BJ (cell line): ENCODE data around the gene PKN3. TPM values are rescaled to one million over a fixed set of nuclear protein-coding genes. Genes with fewer than 3 reads are reported as not detected.

ENCODE experiments used
- CTCF ChIA-PET: fragments of 350-600 bp; formaldehyde crosslinking; extraction: SDS; loops from one replicate; lab custom pipeline; 2021; ENCODE audit warnings: antibody characterized with exemption, inconsistent platforms; lab: Yijun Ruan, JAX
- POLR2A ChIA-PET: fragments of 300-600 bp; sonication (Branson Sonifier 250); formaldehyde crosslinking; extraction: SDS; loops from one replicate; lab custom pipeline; 2021; ENCODE audit warnings: antibody characterized with exemption; lab: Charles Lee
- DNase-seq: peaks from one replicate; pipeline ENCODE4 v3.0.0-alpha.2; 2011; ENCODE audit warnings: low read depth
- H3K27me3 ChIP-seq: 2 replicates; pipeline ENCODE4 v1.6.0; 2011; ENCODE audit warnings: low read length; ENCODE audit not compliant: control insufficient read depth, insufficient read depth
- H3K36me3 ChIP-seq: 2 replicates; pipeline ENCODE4 v1.5.1; 2011; ENCODE audit warnings: low read length; ENCODE audit not compliant: control insufficient read depth, insufficient read depth
- H3K4me3 ChIP-seq: 2 replicates; pipeline ENCODE4 v1.5.1; 2011; ENCODE audit warnings: low read depth, mild to moderate bottlenecking, control low read depth, low read length
- polyA plus RNA-seq: library from polyadenylated mRNA; depleted of rRNA; stranded (reverse); fragments of >200 nt; gene quantifications from 2 replicates; pipeline ENCODE4 v1.2.3, GENCODE V29; 2011
- TF ChIP-seq, protein P1 (sequence below): IDR thresholded peaks from 2 replicates; pipeline ENCODE4 v1.5.1; 2011; ENCODE audit warnings: low read depth, mild to moderate bottlenecking, control low read depth, inconsistent platforms, low read length, moderate library complexity; ENCODE audit not compliant: insufficient read depth

Gene PKN3
- polyA plus RNA-seq, 1 experiment, result 3.4 TPM

GRCh38 chr9:128718047-128718446, 15.7 kb downstream of the PKN3 start:
- no peak overlapping the region for H3K4me3 ChIP-seq
- H3K27me3 ChIP-seq, result no peaks in the 10 kb centered on the region
- DNase-seq, result no peak
- POLR2A ChIA-PET, result no interaction called here
- TF ChIP-seq, protein P1, sequence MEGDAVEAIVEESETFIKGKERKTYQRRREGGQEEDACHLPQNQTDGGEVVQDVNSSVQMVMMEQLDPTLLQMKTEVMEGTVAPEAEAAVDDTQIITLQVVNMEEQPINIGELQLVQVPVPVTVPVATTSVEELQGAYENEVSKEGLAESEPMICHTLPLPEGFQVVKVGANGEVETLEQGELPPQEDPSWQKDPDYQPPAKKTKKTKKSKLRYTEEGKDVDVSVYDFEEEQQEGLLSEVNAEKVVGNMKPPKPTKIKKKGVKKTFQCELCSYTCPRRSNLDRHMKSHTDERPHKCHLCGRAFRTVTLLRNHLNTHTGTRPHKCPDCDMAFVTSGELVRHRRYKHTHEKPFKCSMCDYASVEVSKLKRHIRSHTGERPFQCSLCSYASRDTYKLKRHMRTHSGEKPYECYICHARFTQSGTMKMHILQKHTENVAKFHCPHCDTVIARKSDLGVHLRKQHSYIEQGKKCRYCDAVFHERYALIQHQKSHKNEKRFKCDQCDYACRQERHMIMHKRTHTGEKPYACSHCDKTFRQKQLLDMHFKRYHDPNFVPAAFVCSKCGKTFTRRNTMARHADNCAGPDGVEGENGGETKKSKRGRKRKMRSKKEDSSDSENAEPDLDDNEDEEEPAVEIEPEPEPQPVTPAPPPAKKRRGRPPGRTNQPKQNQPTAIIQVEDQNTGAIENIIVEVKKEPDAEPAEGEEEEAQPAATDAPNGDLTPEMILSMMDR, result no peak
- peaks cover 3% of the 10 kb centered on the region for H3K36me3 ChIP-seq
- CTCF ChIA-PET, result interaction anchor here (0.7 kb wide), 1 partner anchor 13 kb away, joined by 4 read pairs; no protein-coding TSS in a partner anchor

DNA sequence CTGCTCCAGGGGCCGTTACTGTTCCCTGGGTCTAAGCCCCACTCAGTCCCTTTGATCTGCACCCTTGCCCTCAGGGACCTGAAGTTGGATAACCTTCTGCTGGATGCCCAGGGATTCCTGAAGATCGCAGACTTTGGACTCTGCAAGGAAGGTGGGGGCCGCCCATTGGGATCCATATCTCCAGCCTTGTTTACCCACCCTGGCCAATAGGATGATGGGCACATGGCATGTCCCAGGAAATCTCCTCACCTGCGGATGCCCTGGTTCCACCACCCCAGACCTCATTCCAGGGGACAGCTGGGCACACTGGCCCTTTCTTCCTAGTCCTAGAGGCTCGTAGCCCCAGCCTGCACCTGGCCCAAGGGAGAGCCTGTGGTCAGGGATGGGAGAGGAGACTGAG, 16.2 kb downstream of the PKN3 start:
- Histone ChIP-seq H3K27me3 (no peaks in the 10 kb centered on the region), H3K36me3 (peaks cover 2% of the 10 kb centered on the region), H3K4me3 (no peak overlapping the region)
- DNase-seq, result no peak
- POLR2A ChIA-PET, result no interaction called here
- TF ChIP-seq, protein P1, result no peak
- CTCF ChIA-PET, result no interaction called here

GRCh38 chr9:128719919-128720605, 17.8 kb downstream of the PKN3 start:
- Histone ChIP-seq H3K36me3 (peaks cover 2% of the 10 kb centered on the region; the same call in 1 of the 2 replicates), H3K4me3 (no peak overlapping the region), H3K27me3 (no peaks in the 10 kb centered on the region)
- no peak for DNase-seq
- CTCF ChIA-PET, result interaction anchor here (0.6 to 2.0 kb wide), 3 partner anchors 8 to 25 kb away, joined by 3 to 7 read pairs (median 4); partner anchors contain the start of gene PKN3
- POLR2A ChIA-PET, result no interaction called here
- TF ChIP-seq, protein P1, result no peak

DNA sequence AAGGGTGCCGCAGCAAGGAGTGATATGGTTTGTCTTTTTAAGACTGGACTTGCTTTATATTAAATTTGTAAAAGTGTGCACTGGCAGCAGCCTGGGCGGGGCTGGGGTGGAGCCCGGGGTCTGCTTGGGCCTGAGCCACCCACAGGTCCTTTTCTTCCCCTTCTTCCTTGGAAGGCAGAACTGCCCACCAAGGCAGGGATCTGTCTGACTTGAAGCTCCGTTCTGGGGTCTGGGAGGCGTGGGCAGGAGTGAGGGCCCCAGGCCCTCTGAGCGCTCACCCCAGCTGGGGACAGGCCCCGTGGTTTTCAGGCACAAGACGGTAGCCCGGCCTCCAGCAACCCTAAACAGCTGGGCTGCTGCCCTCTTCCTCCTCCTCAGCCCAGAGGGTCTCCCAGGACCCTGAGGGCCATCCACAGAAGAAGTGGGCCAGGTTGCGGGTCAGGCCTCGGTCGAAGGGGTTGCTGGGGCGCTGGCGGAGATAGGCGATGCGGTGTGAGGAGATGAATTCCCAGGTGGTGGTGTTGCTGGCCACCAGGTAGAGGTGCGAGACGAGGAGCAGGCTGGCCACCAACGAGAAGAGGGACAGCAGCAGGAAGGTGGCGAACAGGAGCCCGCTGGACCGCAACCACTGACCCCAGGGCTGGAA, 18.7 kb downstream of the PKN3 start:
- TF ChIP-seq, protein P1, result no peak
- peaks cover 2% of the 10 kb centered on the region; the same call in 1 of the 2 replicates for H3K36me3 ChIP-seq
- CTCF ChIA-PET, result interaction anchor here (2.0 kb wide), 1 partner anchor 24 kb away, joined by 7 read pairs; no protein-coding TSS in a partner anchor
- POLR2A ChIA-PET, result no interaction called here
- H3K27me3 ChIP-seq, result no peaks in the 10 kb centered on the region
- DNase-seq, result no peak
- H3K4me3 ChIP-seq, result no peak overlapping the region

DNA sequence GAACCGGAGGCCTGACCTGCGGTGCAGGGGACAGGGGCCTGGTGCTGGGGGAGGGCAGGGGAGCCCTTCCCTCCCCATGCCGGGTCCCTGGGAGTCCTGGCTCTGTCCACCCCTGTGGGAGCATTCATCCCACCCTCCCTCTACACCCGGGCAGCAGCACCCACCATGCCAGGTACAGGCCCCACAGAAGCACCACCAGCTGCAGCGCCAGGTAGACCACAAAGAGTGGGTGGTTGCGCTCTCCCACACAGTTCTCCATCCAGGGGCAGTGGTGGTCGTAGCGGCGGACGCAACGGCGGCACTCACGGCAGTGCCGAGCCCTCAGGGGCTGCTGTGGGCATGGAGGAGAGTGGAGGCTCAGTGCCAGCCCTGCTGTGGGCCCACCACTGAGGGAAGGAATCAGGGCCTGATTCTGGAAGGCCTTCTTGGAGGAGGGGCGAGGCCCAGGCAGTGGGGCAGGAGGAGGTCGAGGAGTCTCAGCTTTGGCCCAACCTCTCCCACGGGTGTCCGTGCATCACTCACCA, 19.2 kb downstream of the PKN3 start:
- POLR2A ChIA-PET, result no interaction called here
- DNase-seq, result no peak
- Histone ChIP-seq H3K36me3 (peaks cover 2% of the 10 kb centered on the region; the same call in 1 of the 2 replicates), H3K27me3 (no peaks in the 10 kb centered on the region), H3K4me3 (no peak overlapping the region)
- CTCF ChIA-PET, result interaction anchor here (2.0 to 3.1 kb wide), 2 partner anchors 20 to 24 kb away, joined by 7 to 10 read pairs; partner anchors contain the start of gene PKN3
- TF ChIP-seq, protein P1, result no peak
